HG03342 (cell line): ENCODE results near the gene RAB6C.
"Not testable (repeated sequence)": the region's sequence is repeated elsewhere in the genome, so short reads cannot be mapped to it uniquely, and the experiment has no call there.

Source experiments
- ATAC-seq: cut with Tn5 transposase; IDR thresholded peaks from one replicate; pipeline ENCODE4 v1.9.1; 2021; ENCODE audit warnings: mild to moderate bottlenecking, moderate library complexity; ENCODE audit not compliant: unreplicated experiment

Gene RAB6C

GRCh38 chr2:129993151-129993550 lies 13.7 kb downstream of the RAB6C start:
- not testable (repeated sequence) for ATAC-seq

GRCh38 chr2:129996657-129997237 lies 17.3 kb downstream of the RAB6C start:
- not testable (repeated sequence) for ATAC-seq

- ATAC-seq = not testable (repeated sequence)
These were observed 19.3 kb downstream of the RAB6C start for GRCh38 chr2:129998771-129999170.

GRCh38 chr2:130005862-130006261 lies 26.4 kb downstream of the RAB6C start:
- ATAC-seq = not testable (repeated sequence)

- ATAC-seq = not testable (repeated sequence)
These were observed 37.2 kb downstream of the RAB6C start for GRCh38 chr2:130016701-130017100.

GRCh38 chr2:130019402-130019801 lies 39.9 kb downstream of the RAB6C start:
- no peak for ATAC-seq

- ATAC-seq = not testable (repeated sequence)
These were observed 40.6 kb downstream of the RAB6C start for GRCh38 chr2:130020069-130020468.

- not testable (repeated sequence) for ATAC-seq
These were observed 46.5 kb downstream of the RAB6C start for GRCh38 chr2:130025931-130026330.
